GM18505 (cell line): ENCODE data around the gene ITGA8.

Experiments used
- ATAC-seq: cut with Tn5 transposase; IDR thresholded peaks from one replicate; pipeline ENCODE4 v1.9.1; 2021; ENCODE audit not compliant: unreplicated experiment
- POLR2A ChIP-seq: IDR thresholded peaks from 4 replicates; pipeline ENCODE4 v1.6.1; 2011; ENCODE audit warnings: borderline replicate concordance; ENCODE audit not compliant: insufficient read depth, insufficient read length; ENCODE audit errors: extremely low read depth

Gene ITGA8

DNA sequence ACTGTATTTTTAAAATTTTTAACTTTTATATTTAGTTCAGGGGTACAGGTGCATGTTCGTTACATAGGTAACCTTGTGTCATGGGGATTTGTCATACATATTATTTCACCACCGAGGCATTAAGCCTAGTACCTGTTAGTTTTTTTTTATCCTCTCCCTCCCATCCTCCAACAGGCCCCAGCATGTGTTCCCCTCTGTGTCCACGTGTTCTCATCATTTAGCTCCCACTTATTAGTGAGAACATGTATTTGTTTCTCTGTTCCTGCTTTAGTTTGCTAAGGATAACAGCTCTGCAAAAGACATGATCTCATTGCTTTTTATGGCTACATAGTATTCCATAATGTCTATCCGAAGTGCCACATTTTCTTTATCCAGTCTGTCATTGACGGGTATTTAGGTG, 22.4 kb upstream of the ITGA8 start:
- TF ChIP-seq POLR2A = no peak
- no peak for ATAC-seq

DNA sequence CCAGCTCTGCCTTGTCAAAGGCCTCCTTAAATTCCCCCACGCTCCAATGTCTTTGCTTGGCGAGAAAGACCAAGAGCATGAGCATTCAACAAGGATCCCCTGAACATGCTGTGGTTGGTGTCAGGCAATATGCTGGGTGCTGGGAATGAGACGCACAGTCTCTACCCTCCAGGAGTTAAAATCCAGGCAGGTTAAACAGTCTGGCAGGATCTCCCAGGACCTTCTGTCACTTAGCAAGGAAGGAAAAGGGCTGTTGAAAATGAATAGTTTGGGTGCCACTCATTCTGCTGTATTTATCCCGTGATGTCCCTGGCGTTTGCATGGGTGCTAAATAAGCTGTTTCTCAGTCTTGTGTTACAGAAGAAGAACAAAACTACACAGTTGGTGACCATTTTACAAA, 21.9 kb upstream of the ITGA8 start:
- TF ChIP-seq POLR2A = no peak
- no peak for ATAC-seq

DNA sequence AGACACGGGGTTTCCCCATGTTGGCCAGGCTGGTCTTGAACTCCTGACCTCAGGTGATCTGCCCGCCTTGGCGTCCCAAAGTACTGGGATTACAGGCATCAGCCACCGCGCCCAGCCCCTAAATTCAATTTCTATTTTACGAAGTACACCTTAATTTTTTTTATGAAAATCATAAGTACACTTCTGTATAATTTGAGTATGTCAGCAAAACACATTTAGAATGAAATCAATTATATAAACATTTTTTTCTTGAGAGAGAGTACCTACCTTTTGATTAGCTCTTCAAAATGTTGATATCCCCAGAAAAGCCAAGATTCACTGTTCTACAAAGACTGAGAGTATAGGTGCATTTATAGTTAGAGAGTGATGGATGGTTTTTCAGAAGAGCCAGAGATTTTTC, 20.5 kb upstream of the ITGA8 start:
- no peak for TF ChIP-seq POLR2A
- no peak for ATAC-seq

DNA sequence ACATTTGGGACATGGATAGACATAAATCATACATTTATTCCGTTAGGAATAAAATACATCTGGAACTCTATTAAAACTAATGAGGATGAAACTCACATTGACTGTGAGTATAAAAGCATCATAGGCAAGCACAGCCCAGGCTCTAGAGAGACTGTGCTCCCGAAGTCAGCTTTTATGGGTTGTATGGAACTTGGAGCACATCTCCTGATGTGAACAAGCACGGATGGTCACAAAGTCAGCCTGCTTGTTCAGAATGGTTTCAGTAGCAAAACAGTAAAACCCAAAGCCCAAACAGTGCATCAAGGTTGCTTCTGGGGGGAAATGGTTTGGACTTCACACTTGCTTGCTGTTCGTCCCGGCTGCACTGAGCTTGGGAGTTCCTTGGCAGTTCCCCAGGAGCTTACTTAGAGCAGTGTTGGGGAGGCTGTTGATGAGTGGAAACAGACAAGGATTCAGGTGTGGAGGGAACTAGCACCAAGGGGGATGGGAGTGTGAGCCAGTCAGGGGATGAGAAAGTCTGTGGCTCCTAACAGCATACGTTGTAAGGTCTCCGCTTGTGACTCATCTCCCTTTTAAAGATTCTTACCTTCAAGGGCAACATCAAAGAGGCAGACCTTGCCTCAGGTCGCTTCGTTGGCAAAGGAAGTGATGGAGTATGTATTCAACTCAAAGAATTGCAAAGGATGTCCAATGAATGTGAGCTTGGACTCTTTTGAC, 19.7 kb upstream of the ITGA8 start:
- no peak for ATAC-seq

DNA sequence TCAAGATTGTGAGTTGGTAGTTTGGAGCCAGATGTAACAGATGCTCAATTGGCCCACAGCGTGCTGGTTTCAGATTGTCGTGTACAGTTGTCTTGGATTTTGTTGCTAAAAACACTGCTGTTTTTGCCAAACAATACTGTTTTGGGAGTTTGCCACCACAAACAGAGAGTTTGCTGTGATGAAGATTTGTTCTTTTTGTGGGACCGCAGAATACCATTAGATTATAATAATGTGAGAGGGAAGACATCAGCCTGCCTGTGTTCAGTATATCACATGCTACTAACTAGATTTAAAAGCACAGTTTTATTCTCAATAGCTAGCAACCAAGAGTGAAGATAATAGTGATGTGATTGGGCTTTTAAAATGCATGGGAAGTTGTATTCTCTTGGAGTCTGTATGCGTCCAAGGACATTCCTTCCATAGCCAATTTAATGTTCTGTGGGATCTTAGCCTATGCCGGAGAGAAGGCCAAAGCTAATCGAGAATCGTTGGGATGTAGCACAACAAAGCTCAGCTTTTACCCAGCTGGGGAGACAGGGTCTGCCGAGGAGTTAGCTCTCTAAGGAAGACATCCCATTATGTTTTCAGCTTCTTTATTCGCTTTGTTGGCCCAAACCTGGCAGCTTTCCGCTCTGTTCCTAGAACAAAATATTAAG, 18.7 kb upstream of the ITGA8 start:
- no peak for ATAC-seq
- TF ChIP-seq POLR2A = no peak

More for the DNA sequence above, 19.7 kb upstream of the ITGA8 start:
- no peak for TF ChIP-seq POLR2A

DNA sequence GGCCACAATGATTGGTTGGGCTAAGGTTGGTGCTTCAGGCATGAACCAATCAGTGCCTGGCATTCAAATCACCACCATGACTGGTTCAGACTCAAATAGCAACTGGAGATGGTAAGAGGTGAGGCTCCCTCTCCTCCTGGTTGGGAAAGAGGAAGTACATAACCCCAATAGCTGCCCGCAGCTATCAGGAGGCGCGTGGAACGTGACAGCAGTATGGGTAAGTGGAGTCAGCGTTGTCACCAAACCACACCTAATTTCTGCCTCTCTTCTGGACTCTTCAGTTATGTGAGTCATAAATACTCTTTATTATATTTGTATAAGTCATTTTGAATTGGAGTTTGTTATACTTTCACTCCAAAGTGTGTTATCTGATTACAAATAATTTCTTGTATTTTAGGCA, 17.9 kb upstream of the ITGA8 start:
- no peak for ATAC-seq
- TF ChIP-seq POLR2A = no peak

DNA sequence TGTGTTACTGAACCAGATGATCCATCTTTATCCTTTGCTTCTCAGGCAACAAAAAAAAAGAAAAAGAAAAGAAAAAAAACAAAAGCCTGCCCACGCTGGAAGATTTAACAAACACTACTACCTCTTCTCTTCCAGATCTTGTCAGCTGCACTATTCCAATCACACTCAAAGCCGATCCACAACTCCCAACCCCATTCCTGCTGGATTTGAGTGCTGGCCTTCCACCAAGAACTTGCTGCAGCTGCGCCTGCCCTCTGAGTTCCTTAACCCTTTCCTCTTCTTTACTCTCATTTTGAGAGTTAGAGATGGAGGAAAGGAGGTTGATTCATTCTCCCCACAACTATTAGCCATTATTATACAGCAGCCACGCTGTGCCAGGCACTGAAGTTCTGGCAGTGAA, 16.0 kb upstream of the ITGA8 start:
- TF ChIP-seq POLR2A = no peak
- no peak for ATAC-seq

DNA sequence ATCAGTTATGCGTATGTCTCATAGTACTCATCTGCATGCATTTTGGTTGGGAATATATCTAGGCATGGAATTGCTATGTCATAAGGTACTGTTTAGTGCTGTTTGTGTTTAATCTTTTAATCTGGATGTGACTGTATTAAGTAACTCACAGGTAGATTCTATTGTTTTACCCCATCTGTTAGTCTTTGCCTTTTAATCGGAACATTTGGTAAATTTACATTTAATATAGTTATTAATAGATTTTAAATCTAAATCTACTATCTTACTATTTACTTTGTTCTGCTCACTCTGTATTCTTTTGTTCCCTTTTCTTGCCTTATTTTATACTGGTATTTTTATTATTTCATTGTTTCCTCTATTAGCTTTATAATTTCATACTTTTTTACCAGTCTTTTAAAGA, 10.6 kb upstream of the ITGA8 start:
- no peak for ATAC-seq
- TF ChIP-seq POLR2A = no peak

DNA sequence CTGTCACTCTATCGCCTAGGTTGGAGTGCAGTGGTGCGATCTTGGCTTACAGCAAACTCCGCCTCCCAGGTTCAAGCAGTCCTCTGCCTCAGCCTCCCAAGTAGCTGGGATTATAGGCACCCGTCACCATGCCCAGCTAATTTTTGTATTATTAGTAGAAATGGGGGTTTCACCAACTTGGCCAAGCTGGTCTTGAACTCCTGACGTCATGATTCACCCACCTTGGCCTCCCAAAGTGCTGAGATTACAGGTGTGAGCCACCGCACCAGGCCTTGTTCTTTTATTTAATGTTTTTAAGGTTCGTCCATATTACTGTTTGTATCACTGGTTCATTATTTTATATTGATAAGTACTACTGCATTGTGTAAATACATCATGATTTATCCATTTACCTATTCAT, 10.2 kb upstream of the ITGA8 start:
- ATAC-seq = no peak
- no peak for TF ChIP-seq POLR2A

DNA sequence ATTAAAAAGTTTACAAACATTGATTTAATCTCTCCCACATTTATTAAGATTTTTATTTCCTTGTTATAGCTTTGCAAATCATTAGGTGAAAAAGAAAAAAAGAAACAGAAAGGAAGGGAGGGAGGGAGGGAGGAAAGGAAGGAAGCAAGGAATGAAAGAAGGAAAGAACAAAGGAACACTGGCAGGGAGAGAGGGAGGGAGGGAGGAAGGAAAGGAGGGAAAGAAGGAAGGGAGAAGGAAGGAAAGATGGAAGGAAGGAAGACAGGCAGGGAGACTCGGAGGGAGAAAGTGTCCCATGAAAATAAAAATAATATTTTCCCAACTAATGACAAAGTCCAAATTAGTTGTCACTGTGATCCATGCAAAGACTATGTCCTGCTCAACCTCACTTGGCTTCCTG, 6.3 kb upstream of the ITGA8 start:
- no peak for TF ChIP-seq POLR2A
- ATAC-seq = no peak

DNA sequence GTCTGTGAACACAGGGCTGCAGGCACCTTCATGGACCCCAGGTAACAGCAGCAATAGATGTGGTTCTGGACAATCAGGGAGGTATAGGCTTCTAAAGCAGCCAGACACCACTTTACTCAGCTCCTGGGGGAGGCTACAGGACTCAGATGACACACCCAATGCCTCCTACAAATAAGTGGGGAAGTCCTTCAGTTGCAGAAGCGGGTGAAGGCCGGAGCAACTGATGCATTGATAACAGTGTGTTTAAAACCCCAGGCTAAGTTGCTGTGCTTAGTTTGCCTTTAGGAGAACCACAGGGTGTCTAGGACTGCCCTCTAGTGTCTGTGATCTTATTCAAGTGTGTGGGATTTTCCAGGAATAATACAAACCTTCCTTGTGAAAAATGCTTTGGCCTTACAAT, 5.9 kb upstream of the ITGA8 start:
- no peak for ATAC-seq
- TF ChIP-seq POLR2A = no peak

DNA sequence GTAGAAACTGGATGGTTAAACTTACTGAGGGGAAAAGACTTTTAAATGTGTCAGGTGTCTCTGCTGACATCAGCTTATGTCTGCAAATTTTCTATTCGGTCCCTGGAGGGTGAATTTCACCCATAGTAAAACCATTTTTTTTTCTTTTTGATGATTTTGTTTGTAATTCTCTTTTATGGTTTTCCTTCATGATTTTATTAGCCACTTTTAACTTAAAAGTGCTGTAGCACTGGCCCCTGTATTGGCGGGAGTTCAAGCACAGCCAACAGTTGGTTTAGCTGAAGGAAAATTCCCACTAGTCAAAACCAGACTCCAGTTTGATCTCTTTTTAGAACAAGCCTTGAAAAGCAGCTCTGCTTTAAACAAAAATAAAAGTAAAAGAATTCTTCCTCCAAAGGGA, 5.0 kb upstream of the ITGA8 start:
- TF ChIP-seq POLR2A = no peak
- no peak for ATAC-seq

DNA sequence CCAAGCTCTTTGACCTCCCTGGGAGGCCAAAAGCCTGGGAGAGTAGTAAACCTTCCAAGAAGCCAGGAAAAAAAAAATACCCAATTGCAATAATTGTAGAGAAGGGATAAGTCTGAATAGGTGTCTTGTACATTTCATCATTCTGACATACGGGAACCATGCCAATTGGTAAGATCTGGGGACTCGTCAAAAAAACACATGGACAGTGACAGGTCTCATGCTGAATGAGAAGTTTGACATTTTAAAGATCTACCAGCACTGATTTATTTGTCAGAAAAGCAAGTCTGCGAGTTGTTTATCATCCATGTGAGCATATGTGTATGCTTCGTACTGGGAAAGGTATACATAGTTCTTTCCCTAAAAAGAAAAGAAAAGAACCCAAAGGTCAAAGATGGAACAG, 4.1 kb upstream of the ITGA8 start:
- TF ChIP-seq POLR2A = no peak
- no peak for ATAC-seq

DNA sequence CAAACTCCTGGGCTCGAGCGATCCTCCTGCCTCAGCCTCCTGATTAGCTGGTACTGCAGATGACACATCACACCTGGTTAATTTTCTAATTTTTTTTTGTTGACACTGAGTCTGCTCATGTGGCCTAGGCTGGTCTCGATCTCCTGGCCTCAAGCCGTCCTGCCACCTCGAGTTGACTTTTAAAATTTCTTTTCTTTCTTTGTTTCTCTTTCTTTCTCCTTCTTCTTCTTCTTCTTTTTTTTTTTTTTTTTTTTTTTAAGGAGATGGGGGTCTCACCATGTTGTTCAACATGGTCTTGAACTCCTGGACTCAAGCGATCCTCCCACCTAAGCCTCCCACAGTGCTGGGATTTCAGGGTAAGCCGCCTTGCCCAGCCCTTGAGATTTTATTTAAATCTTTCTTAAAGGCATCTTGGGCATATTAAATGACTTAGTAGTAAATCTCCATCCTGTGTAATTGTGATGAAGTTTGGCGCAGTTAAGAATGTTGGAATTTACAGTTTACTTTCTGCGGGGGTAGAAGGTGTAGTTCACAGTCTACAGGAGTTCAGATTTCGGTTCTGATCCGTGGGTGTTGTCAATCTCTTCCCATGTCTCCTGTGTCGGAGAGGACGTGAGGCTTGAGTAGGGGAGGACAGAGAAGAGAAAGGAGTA, 1.0 kb upstream of the ITGA8 start:
- no peak for ATAC-seq
- TF ChIP-seq POLR2A = no peak

DNA sequence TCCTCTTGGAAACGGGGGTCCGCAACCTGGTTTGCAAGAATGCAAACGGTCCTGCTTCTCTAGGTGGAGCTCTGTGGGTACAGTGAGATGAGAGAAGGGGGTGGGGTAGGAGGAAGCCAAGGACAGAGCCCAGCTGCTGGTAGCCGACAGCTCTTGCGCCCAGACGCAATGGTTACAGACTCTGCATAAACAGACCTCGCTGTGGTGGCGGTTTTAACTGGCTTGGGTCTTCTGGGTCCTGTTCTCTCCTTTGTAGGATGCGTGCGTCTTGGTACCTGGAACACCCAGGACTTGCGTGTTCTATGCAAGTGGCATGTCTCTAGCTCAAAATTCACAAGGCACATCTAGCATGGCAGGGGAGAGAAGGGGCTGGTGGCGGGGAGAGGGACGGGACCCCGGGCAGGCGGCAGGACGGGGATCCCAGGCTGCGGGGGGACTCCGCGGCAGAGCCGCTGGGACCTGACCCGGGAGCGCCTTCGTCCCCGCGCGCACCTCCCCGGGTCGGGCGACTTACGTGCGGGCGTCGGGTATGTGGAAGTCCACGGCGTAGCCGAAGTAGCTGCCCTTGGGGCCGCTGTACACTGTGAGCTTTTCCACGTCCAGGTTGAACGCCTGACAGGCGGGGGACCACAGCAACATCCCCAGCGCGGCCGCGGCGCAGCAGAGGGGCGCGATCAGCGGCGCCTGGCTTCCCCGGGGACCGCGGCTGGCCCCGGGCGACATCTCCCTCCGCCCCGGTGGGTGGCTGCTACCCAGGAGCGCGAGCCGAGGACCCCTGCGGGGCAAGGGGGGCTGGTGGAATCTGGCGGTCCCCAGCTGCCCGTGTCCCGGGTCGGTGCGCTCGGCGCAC, 448 bp downstream of the ITGA8 start:
- no peak for TF ChIP-seq POLR2A
- no peak for ATAC-seq
